IPS-20b (cell line): ENCODE measurements around the gene SCARB1.

Source experiments
- H3K27ac ChIP-seq: one replicate; pipeline ENCODE4 v1.5.1; 2013; ENCODE audit warnings: low read length
- H3K27me3 ChIP-seq: 2 replicates; pipeline ENCODE4 v1.6.1; 2013; ENCODE audit warnings: mild to moderate bottlenecking, low read length, inconsistent platforms; ENCODE audit not compliant: insufficient read depth
- H3K36me3 ChIP-seq: 2 replicates; pipeline ENCODE4 v1.6.1; 2013; ENCODE audit warnings: low read depth, mild to moderate bottlenecking, inconsistent platforms, low read length, moderate library complexity; ENCODE audit not compliant: insufficient read depth
- H3K4me1 ChIP-seq: 2 replicates; pipeline ENCODE4 v1.6.1; 2013; ENCODE audit warnings: mild to moderate bottlenecking, control low read depth, inconsistent platforms, low read length, moderate library complexity; ENCODE audit not compliant: insufficient read depth
- H3K4me3 ChIP-seq: 2 replicates; pipeline ENCODE4 v1.5.1; 2013; ENCODE audit warnings: mild to moderate bottlenecking, low read length, inconsistent platforms
- H3K9ac ChIP-seq: 2 replicates; pipeline ENCODE4 v1.6.1; 2013; ENCODE audit warnings: low read depth, mild to moderate bottlenecking, inconsistent platforms, low read length, moderate library complexity
- H3K9me3 ChIP-seq: 2 replicates; pipeline ENCODE4 v1.6.1; 2013; ENCODE audit warnings: mild to moderate bottlenecking, low read depth, low read length, inconsistent platforms; ENCODE audit not compliant: insufficient read depth

Gene SCARB1

GRCh38 chr12:124745891-124746570, 117.6 kb downstream of the SCARB1 start:
- Histone ChIP-seq H3K4me1 (peaks cover 11% of the 10 kb centered on the region; the same call in 1 of the 2 replicates), H3K36me3 (no peaks in the 10 kb centered on the region), H3K27me3 (no peaks in the 10 kb centered on the region), H3K27ac (peak overlapping the region; percentile 68), H3K9me3 (no peaks in the 10 kb centered on the region), H3K4me3 (peak overlapping the region; percentile 21; the same call in 1 of the 2 replicates), H3K9ac (peak overlapping the region; percentile 44; the same call in 1 of the 2 replicates)

GRCh38 chr12:124745465-124745890, 118.2 kb downstream of the SCARB1 start:
- peak overlapping the region; percentile 21; the same call in 1 of the 2 replicates for H3K4me3 ChIP-seq
- peak overlapping the region; percentile 68 for H3K27ac ChIP-seq
- H3K9me3 ChIP-seq, result no peaks in the 10 kb centered on the region
- H3K4me1 ChIP-seq, result peaks cover 11% of the 10 kb centered on the region; the same call in 1 of the 2 replicates
- peak overlapping the region; percentile 44; the same call in 1 of the 2 replicates for H3K9ac ChIP-seq
- no peaks in the 10 kb centered on the region for H3K36me3 ChIP-seq
- no peaks in the 10 kb centered on the region for H3K27me3 ChIP-seq

- peak overlapping the region; percentile 44; the same call in 1 of the 2 replicates for H3K9ac ChIP-seq
- H3K27ac ChIP-seq, result peak overlapping the region; percentile 68
- 0 out of 2 replicates have a peak, but pooled peaks cover 4% of the 10 kb centered on the region for H3K27me3 ChIP-seq
- no peaks in the 10 kb centered on the region for H3K9me3 ChIP-seq
- peak overlapping the region; percentile 21; the same call in 1 of the 2 replicates for H3K4me3 ChIP-seq
- no peaks in the 10 kb centered on the region for H3K36me3 ChIP-seq
- peaks cover 11% of the 10 kb centered on the region; the same call in 1 of the 2 replicates for H3K4me1 ChIP-seq
These were observed 118.8 kb downstream of the SCARB1 start for GRCh38 chr12:124744659-124745464.

- H3K9ac ChIP-seq, result no peak overlapping the region
- H3K4me1 ChIP-seq, result peaks cover 11% of the 10 kb centered on the region; the same call in 1 of the 2 replicates
- no peaks in the 10 kb centered on the region for H3K36me3 ChIP-seq
- H3K27ac ChIP-seq, result no peak overlapping the region
- H3K9me3 ChIP-seq, result no peaks in the 10 kb centered on the region
- no peak overlapping the region for H3K4me3 ChIP-seq
- H3K27me3 ChIP-seq, result 0 out of 2 replicates have a peak, but pooled peaks cover 4% of the 10 kb centered on the region
These were observed 119.4 kb downstream of the SCARB1 start for GRCh38 chr12:124744273-124744640.

GRCh38 chr12:124743479-124744272, 120.0 kb downstream of the SCARB1 start:
- Histone ChIP-seq H3K4me3 (no peak overlapping the region), H3K4me1 (peaks cover 11% of the 10 kb centered on the region; the same call in 1 of the 2 replicates), H3K9ac (no peak overlapping the region), H3K27ac (no peak overlapping the region), H3K27me3 (0 out of 2 replicates have a peak, but pooled peaks cover 4% of the 10 kb centered on the region), H3K36me3 (no peaks in the 10 kb centered on the region), H3K9me3 (no peaks in the 10 kb centered on the region)

- Histone ChIP-seq H3K27ac (no peak overlapping the region), H3K36me3 (no peaks in the 10 kb centered on the region), H3K27me3 (0 out of 2 replicates have a peak, but pooled peaks cover 4% of the 10 kb centered on the region), H3K9ac (peak overlapping the region; percentile 11; the same call in 1 of the 2 replicates), H3K9me3 (no peaks in the 10 kb centered on the region), H3K4me1 (peaks cover 11% of the 10 kb centered on the region; the same call in 1 of the 2 replicates), H3K4me3 (no peak overlapping the region)
These were observed 121.0 kb downstream of the SCARB1 start for GRCh38 chr12:124742678-124743077.

- H3K4me3 ChIP-seq, result no peak overlapping the region
These were observed 121.6 kb downstream of the SCARB1 start for GRCh38 chr12:124742111-124742510.

GRCh38 chr12:124741211-124741610, 122.5 kb downstream of the SCARB1 start:
- Histone ChIP-seq H3K27ac (no peak overlapping the region), H3K9me3 (no peaks in the 10 kb centered on the region), H3K4me1 (peaks cover 8% of the 10 kb centered on the region; the same call in 1 of the 2 replicates), H3K4me3 (no peak overlapping the region), H3K9ac (no peak overlapping the region; the same call in 1 of the 2 replicates), H3K36me3 (no peaks in the 10 kb centered on the region), H3K27me3 (0 out of 2 replicates have a peak, but pooled peaks cover 4% of the 10 kb centered on the region)

More at GRCh38 chr12:124742111-124742510, 121.6 kb downstream of the SCARB1 start:
- Histone ChIP-seq H3K27me3 (0 out of 2 replicates have a peak, but pooled peaks cover 4% of the 10 kb centered on the region), H3K36me3 (no peaks in the 10 kb centered on the region), H3K9me3 (no peaks in the 10 kb centered on the region), H3K9ac (peak overlapping the region; percentile 11; the same call in 1 of the 2 replicates), H3K27ac (no peak overlapping the region), H3K4me1 (peaks cover 11% of the 10 kb centered on the region; the same call in 1 of the 2 replicates)

- Histone ChIP-seq H3K4me1 (peaks cover 8% of the 10 kb centered on the region; the same call in 1 of the 2 replicates), H3K27ac (no peak overlapping the region), H3K36me3 (no peaks in the 10 kb centered on the region), H3K9ac (no peak overlapping the region; the same call in 1 of the 2 replicates), H3K9me3 (no peaks in the 10 kb centered on the region), H3K27me3 (0 out of 2 replicates have a peak, but pooled peaks cover 4% of the 10 kb centered on the region), H3K4me3 (no peak overlapping the region)
These were observed 123.0 kb downstream of the SCARB1 start for GRCh38 chr12:124740691-124741137.

GRCh38 chr12:124739953-124740561, 123.6 kb downstream of the SCARB1 start:
- H3K9me3 ChIP-seq, result no peaks in the 10 kb centered on the region
- no peaks in the 10 kb centered on the region for H3K36me3 ChIP-seq
- H3K27me3 ChIP-seq, result 0 out of 2 replicates have a peak, but pooled peaks cover 4% of the 10 kb centered on the region
- H3K27ac ChIP-seq, result no peak overlapping the region
- no peak overlapping the region for H3K9ac ChIP-seq
- no peak overlapping the region for H3K4me3 ChIP-seq
- peaks cover 2% of the 10 kb centered on the region; the same call in 1 of the 2 replicates for H3K4me1 ChIP-seq
